Measurements from ENCODE around the gene LFNG. TPM values are rescaled to one million over a fixed set of nuclear protein-coding genes. Genes with fewer than 3 reads are reported as not detected.

LFNG gene
- total RNA-seq, 2 donors from 2014 or later, result 16.0 to 47.2 TPM

DNA sequence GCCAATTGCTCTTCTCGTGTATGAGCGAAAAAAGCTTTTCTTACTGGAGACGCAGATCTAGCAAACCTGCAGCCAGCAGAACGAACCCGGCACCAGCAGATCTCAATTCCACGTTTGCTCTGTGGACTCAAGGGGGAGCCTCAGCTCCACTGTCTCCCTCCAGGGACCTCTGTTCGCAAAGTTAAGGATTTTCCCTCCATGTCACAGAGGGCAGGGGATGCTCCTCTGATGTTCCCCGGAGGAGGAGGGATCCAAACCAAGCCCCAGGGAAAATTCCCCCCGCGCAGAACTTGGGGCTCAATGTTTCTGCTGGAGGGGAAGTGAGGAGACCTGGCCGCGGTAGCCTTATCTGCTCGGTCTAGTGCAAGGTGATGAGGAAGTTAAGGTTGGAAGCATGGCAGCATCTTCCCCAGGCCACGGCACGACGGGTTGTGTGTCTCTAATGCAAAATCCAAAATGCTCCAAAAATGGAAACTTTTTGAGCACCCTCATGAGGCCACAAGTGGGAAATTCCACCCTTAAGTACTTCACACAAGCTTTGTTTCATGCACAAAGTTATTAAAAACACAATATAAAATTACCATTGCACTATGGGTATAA is 48.2 kb downstream of the LFNG start:
- Mint-ChIP-seq H3K27ac (no peak overlapping the region), H3K9me3 (no peaks in the 10 kb centered on the region), H3K4me1 (peaks cover 25% of the 10 kb centered on the region), H3K4me3 (no peak overlapping the region), H3K36me3 (ENCODE audit: low read depth) (peaks cover 16% of the 10 kb centered on the region), H3K27me3 (ENCODE audit: insufficient read depth) (no peaks in the 10 kb centered on the region)
- Histone ChIP-seq H3K4me3 (ENCODE audit: low read length) (no peak overlapping the region), H3K9ac (ENCODE audit: extremely low read depth, low read length, poor library complexity, severe bottlenecking) (no peak overlapping the region), H3K27me3 (ENCODE audit: control insufficient read depth, insufficient read depth, low read length, poor library complexity, severe bottlenecking) (no peaks in the 10 kb centered on the region), H3K9me3 (ENCODE audit: control insufficient read depth, low read length) (no peaks in the 10 kb centered on the region), H3K27ac (ENCODE audit: low read depth, low read length) (peak overlapping the region; percentile 50), H3K36me3 (ENCODE audit: control insufficient read depth, insufficient read depth, low read length) (peaks cover 11% of the 10 kb centered on the region), H3K4me1 (ENCODE audit: control insufficient read depth, insufficient read depth, low read length) (peaks cover 26% of the 10 kb centered on the region)
- TF ChIP-seq, protein P1, sequence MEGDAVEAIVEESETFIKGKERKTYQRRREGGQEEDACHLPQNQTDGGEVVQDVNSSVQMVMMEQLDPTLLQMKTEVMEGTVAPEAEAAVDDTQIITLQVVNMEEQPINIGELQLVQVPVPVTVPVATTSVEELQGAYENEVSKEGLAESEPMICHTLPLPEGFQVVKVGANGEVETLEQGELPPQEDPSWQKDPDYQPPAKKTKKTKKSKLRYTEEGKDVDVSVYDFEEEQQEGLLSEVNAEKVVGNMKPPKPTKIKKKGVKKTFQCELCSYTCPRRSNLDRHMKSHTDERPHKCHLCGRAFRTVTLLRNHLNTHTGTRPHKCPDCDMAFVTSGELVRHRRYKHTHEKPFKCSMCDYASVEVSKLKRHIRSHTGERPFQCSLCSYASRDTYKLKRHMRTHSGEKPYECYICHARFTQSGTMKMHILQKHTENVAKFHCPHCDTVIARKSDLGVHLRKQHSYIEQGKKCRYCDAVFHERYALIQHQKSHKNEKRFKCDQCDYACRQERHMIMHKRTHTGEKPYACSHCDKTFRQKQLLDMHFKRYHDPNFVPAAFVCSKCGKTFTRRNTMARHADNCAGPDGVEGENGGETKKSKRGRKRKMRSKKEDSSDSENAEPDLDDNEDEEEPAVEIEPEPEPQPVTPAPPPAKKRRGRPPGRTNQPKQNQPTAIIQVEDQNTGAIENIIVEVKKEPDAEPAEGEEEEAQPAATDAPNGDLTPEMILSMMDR (conservative IDR thresholded peaks at IDR 0.05), result peak; percentile 80
- 63 to 75% methylated on average over 13 to 16 of the region's 16 CpGs for WGBS, 2 experiments (ENCODE audit: insufficient coverage in 1 of 2, insufficient read length in 1 of 2)
- DNase-seq, result peak; percentile 85

DNA sequence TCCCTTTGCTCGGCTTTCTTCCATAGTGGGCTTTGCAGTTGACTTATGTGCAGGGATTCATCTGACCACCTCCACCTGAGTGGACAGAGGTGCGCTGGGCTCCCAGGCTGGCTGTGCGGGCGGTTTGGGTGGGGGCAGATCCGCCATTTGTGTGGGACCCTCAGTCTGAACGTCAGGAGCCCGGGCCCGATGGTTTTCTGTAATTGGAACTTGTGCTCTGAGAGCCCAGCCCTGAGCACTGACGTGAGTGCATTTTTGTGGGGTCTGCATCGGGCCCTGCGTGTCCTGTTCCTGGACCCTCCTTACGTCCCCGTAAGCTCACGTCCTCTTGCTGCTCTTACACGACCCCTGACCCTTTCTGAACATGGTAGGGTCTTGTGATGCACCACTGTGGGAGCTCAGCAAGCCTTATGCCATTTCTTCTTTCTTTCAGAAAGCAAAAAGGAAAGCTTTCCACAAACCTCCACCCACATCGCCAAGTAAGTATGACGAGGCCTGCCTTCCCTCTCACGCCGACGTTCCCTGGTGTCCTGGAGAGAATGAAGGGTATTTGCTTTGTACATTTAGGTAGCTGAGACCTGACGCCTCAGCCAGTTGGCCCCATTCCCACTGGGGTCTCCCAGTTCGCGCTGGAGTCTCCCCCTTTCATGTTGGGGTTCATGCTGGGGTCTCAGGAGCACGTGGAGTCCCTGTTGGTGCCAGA is 49.1 kb downstream of the LFNG start:
- H3K9me3 Mint-ChIP-seq, result no peaks in the 10 kb centered on the region
- peaks cover 25% of the 10 kb centered on the region for H3K4me1 Mint-ChIP-seq

DNA sequence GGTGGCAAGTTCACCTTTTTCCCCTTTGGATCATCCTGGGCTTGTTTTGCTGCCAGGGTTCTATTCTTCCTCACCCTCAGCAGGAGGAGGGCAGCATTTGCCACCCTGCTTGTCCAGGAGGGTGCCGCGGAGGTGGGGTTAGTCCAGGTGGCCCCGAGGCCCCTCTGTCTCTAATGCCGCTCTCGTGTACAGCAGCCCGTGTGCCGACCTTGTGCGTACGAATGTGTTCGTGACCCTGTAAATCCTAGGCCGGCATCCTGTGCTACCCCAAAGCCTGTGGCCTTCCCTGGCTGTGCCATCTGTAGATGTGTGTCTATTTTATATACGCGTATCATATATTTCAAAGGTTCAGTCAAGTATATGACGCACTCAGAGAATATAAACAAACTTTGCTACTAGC is 49.8 kb downstream of the LFNG start:
- Mint-ChIP-seq H3K27ac (no peak overlapping the region), H3K27me3 (ENCODE audit: insufficient read depth) (no peaks in the 10 kb centered on the region), H3K9me3 (no peaks in the 10 kb centered on the region), H3K4me3 (no peak overlapping the region), H3K4me1 (peaks cover 25% of the 10 kb centered on the region), H3K36me3 (ENCODE audit: low read depth) (peaks cover 15% of the 10 kb centered on the region)
- peaks cover 12% of the 10 kb centered on the region for H3K36me3 ChIP-seq (ENCODE audit: control insufficient read depth, insufficient read depth, low read length)
- 95 to 96% methylated on average over 8 to 14 of the region's 14 CpGs for WGBS, 2 experiments (ENCODE audit: insufficient coverage in 1 of 2, insufficient read length in 1 of 2)
- no peaks in the 10 kb centered on the region for H3K27me3 ChIP-seq (ENCODE audit: control insufficient read depth, insufficient read depth, low read length, poor library complexity, severe bottlenecking)
- no peak overlapping the region for H3K9ac ChIP-seq (ENCODE audit: extremely low read depth, low read length, poor library complexity, severe bottlenecking)
- H3K27ac ChIP-seq (ENCODE audit: low read depth, low read length), result no peak overlapping the region
- TF ChIP-seq, protein P1 (conservative IDR thresholded peaks at IDR 0.05), result no peak
- H3K4me1 ChIP-seq (ENCODE audit: control insufficient read depth, insufficient read depth, low read length), result peaks cover 26% of the 10 kb centered on the region
- no peak overlapping the region for H3K4me3 ChIP-seq (ENCODE audit: low read length)
- H3K9me3 ChIP-seq (ENCODE audit: control insufficient read depth, low read length), result no peaks in the 10 kb centered on the region
- DNase-seq, result no peak

More for the DNA sequence above, 49.1 kb downstream of the LFNG start:
- Histone ChIP-seq H3K27ac (ENCODE audit: low read depth, low read length) (peak overlapping the region; percentile 42), H3K4me1 (ENCODE audit: control insufficient read depth, insufficient read depth, low read length) (peaks cover 26% of the 10 kb centered on the region), H3K27me3 (ENCODE audit: control insufficient read depth, insufficient read depth, low read length, poor library complexity, severe bottlenecking) (no peaks in the 10 kb centered on the region), H3K36me3 (ENCODE audit: control insufficient read depth, insufficient read depth, low read length) (peaks cover 6% of the 10 kb centered on the region), H3K9me3 (ENCODE audit: control insufficient read depth, low read length) (no peaks in the 10 kb centered on the region), H3K4me3 (ENCODE audit: low read length) (no peak overlapping the region), H3K9ac (ENCODE audit: extremely low read depth, low read length, poor library complexity, severe bottlenecking) (no peak overlapping the region)
- H3K27ac Mint-ChIP-seq, result peak overlapping the region; percentile 72
- peaks cover 12% of the 10 kb centered on the region for H3K36me3 Mint-ChIP-seq (ENCODE audit: low read depth)
- TF ChIP-seq, protein P1 (conservative IDR thresholded peaks at IDR 0.05), result no peak
- 90 to 93% methylated on average over 18 to 24 of the region's 24 CpGs for WGBS, 2 experiments (ENCODE audit: insufficient coverage in 1 of 2, insufficient read length in 1 of 2)
- no peaks in the 10 kb centered on the region for H3K27me3 Mint-ChIP-seq (ENCODE audit: insufficient read depth)
- no peak overlapping the region for H3K4me3 Mint-ChIP-seq
- DNase-seq, result no peak

All from endodermal cell (in vitro differentiated cells).